Trophoblast cell (in vitro differentiated cells and primary cell): ENCODE data around the gene PHACTR1.

Experiments used
- DNase-seq, 2 donors: peaks; one replicate each; pipeline ENCODE4 v3.0.0-alpha.2; 2016
- H2AFZ ChIP-seq: 2 replicates; pipeline ENCODE4 v1.6.1; 2013; ENCODE audit warnings: low read length, moderate library complexity, mild to moderate bottlenecking; ENCODE audit not compliant: insufficient read depth, poor library complexity
- H2AK5ac ChIP-seq: 2 replicates; pipeline ENCODE4 v1.6.1; 2013; ENCODE audit warnings: mild to moderate bottlenecking, low read length
- H2BK120ac ChIP-seq: 2 replicates; pipeline ENCODE4 v1.6.1; 2013; ENCODE audit warnings: low read length, mild to moderate bottlenecking, moderate library complexity; ENCODE audit not compliant: insufficient read depth, poor library complexity
- H2BK12ac ChIP-seq: 2 replicates; pipeline ENCODE4 v1.6.1; 2013; ENCODE audit warnings: mild to moderate bottlenecking, low read length, moderate library complexity
- H2BK5ac ChIP-seq: 2 replicates; pipeline ENCODE4 v1.6.1; 2013; ENCODE audit warnings: low read length, low read depth, moderate library complexity, mild to moderate bottlenecking; ENCODE audit not compliant: poor library complexity
- H3K14ac ChIP-seq: 2 replicates; pipeline ENCODE4 v1.6.1; 2013; ENCODE audit warnings: mild to moderate bottlenecking, low read length
- H3K18ac ChIP-seq: 2 replicates; pipeline ENCODE4 v1.6.1; 2013; ENCODE audit warnings: mild to moderate bottlenecking, low read length
- H3K23ac ChIP-seq: 2 replicates; pipeline ENCODE4 v1.6.1; 2013; ENCODE audit warnings: low read length
- H3K27ac ChIP-seq: 2 replicates; pipeline ENCODE4 v1.5.1; 2013; ENCODE audit warnings: low read depth, mild to moderate bottlenecking, inconsistent platforms, low read length, moderate library complexity
- H3K27me3 ChIP-seq: 2 replicates; pipeline ENCODE4 v1.6.1; 2013; ENCODE audit warnings: inconsistent platforms, mild to moderate bottlenecking, low read length, moderate library complexity; ENCODE audit not compliant: insufficient read depth
- H3K36me3 ChIP-seq, 2 experiments: 1 replicate in 1 of 2; 2 replicates in 1 of 2; pipeline ENCODE4 v1.6.1; 2013; ENCODE audit warnings: low read length in 2 of 2, mild to moderate bottlenecking in 2 of 2, moderate library complexity in 1 of 2; ENCODE audit not compliant: insufficient read depth in 2 of 2, control insufficient read depth in 1 of 2
- H3K4ac ChIP-seq: 2 replicates; pipeline ENCODE4 v1.6.1; 2013; ENCODE audit warnings: low read depth, mild to moderate bottlenecking, low read length, moderate library complexity
- H3K4me1 ChIP-seq, 2 experiments: 1 replicate in 1 of 2; 2 replicates in 1 of 2; pipeline ENCODE4 v1.6.1; 2013; ENCODE audit warnings: low read length in 2 of 2, mild to moderate bottlenecking in 2 of 2, moderate library complexity in 1 of 2; ENCODE audit not compliant: insufficient read depth in 2 of 2, control insufficient read depth in 1 of 2
- H3K4me2 ChIP-seq: 2 replicates; pipeline ENCODE4 v1.6.1; 2013; ENCODE audit warnings: inconsistent platforms, mild to moderate bottlenecking, low read length, moderate library complexity
- H3K4me3 ChIP-seq: 2 replicates; pipeline ENCODE4 v1.5.1; 2013; ENCODE audit warnings: mild to moderate bottlenecking, low read depth, low read length, inconsistent platforms
- H3K79me1 ChIP-seq: one replicate; pipeline ENCODE4 v1.6.1; 2013; ENCODE audit warnings: low read length
- H3K79me2 ChIP-seq: 2 replicates; pipeline ENCODE4 v1.6.1; 2013; ENCODE audit warnings: low read length, mild to moderate bottlenecking; ENCODE audit not compliant: control insufficient read depth, insufficient read depth, poor library complexity
- H3K9ac ChIP-seq: 2 replicates; pipeline ENCODE4 v1.6.1; 2013; ENCODE audit warnings: mild to moderate bottlenecking, low read length
- H3K9me3 ChIP-seq: 2 replicates; pipeline ENCODE4 v1.6.1; 2013; ENCODE audit warnings: low read depth, mild to moderate bottlenecking, control low read depth, inconsistent platforms, low read length; ENCODE audit not compliant: insufficient read depth
- H4K12ac ChIP-seq: 2 replicates; pipeline ENCODE4 v1.6.1; 2013; ENCODE audit warnings: low read depth, mild to moderate bottlenecking, low read length, moderate library complexity
- H4K8ac ChIP-seq: 2 replicates; pipeline ENCODE4 v1.6.1; 2013; ENCODE audit warnings: low read depth, mild to moderate bottlenecking, low read length, moderate library complexity
- H4K91ac ChIP-seq: one replicate; pipeline ENCODE4 v1.6.1; 2013; ENCODE audit warnings: low read depth, mild to moderate bottlenecking, low read length, moderate library complexity
- WGBS: extraction: QIAGEN DNeasy Blood & Tissue Kit; methylation state at CpG from one replicate; pipeline ENCODE4 v1.1.7; 2013; ENCODE audit warnings: missing lambda C conversion rate; ENCODE audit not compliant: insufficient read length, insufficient coverage; ENCODE audit errors: extremely low coverage; 5-methylcytosine and 5-hydroxymethylcytosine counted together

Gene PHACTR1

DNA sequence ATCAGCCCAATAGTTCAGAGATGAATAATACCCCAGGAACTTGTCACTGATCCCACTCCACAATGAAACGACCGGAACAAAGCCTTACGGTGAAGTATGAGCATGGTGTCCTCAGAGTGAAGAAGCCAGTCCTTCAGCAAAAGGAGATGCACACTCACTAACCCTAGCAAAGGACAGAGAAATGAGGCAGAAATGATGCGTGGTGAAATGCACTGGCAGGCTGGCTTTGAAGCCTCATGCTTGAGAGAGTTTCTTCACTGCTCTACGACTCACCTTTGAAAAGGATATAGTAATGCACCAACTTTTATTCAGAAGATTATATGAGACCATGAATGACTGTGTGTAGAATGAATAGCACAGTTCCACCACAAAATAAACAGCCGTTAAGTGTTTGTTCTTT is 74.8 kb downstream of the PHACTR1 start:
- H3K9me3 ChIP-seq = no peaks in the 10 kb centered on the region
- H3K36me3 ChIP-seq = no peaks in the 10 kb centered on the region
- no peaks in the 10 kb centered on the region for H3K27me3 ChIP-seq
- no peak overlapping the region for H3K18ac ChIP-seq
- H4K12ac ChIP-seq = no peak overlapping the region
- no peak overlapping the region for H3K9ac ChIP-seq
- no peak overlapping the region for H2BK120ac ChIP-seq
- H2BK12ac ChIP-seq = no peak overlapping the region
- H3K27ac ChIP-seq = no peak overlapping the region
- no peak overlapping the region for H3K4ac ChIP-seq
- H4K91ac ChIP-seq = no peak overlapping the region
- H2BK5ac ChIP-seq = no peak overlapping the region
- H3K23ac ChIP-seq = no peak overlapping the region
- no peaks in the 10 kb centered on the region for H3K79me2 ChIP-seq
- WGBS = no CpG with 5 or more reads among the region's 6 CpGs
- DNase-seq = no peak
- no peak overlapping the region for H4K8ac ChIP-seq
- H3K4me1 ChIP-seq = no peaks in the 10 kb centered on the region
- no peaks in the 10 kb centered on the region for H3K79me1 ChIP-seq
- H2AK5ac ChIP-seq = no peak overlapping the region
- no peak overlapping the region for H3K4me2 ChIP-seq
- H3K4me3 ChIP-seq = no peak overlapping the region
- H3K14ac ChIP-seq = no peak overlapping the region
- H2AFZ ChIP-seq = no peak overlapping the region

DNA sequence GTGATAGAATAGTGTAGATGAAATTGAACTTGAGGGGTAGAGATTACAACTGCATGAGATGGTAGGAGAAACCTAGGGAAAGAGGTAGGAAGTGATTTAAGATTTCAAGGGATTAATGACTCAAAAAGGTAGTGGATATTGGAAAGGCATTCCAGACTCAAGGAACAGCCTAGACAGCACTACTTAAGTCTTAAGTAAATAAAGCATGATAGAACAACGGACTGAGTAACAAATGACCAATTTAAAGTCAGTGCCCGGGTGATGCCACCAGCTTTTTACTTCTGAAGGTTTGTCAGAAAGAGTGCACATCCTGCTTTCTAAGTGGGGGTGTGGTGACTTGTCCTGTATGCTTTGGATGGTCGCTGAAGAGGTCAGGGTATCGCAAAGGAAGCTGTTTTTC is 81.8 kb downstream of the PHACTR1 start:
- H2AFZ ChIP-seq = no peak overlapping the region
- H3K18ac ChIP-seq = no peak overlapping the region
- no peak overlapping the region for H3K9ac ChIP-seq
- no peak overlapping the region for H3K4me2 ChIP-seq
- no peak overlapping the region for H3K4me3 ChIP-seq
- no peak overlapping the region for H3K14ac ChIP-seq
- no peak overlapping the region for H4K91ac ChIP-seq
- H3K4ac ChIP-seq = no peak overlapping the region
- H3K4me1 ChIP-seq = no peaks in the 10 kb centered on the region
- no peak overlapping the region for H2BK5ac ChIP-seq
- no peak overlapping the region for H2AK5ac ChIP-seq
- H3K9me3 ChIP-seq = no peaks in the 10 kb centered on the region
- WGBS = no CpG with 5 or more reads among the region's 4 CpGs
- H3K36me3 ChIP-seq = no peaks in the 10 kb centered on the region
- no peak overlapping the region for H4K12ac ChIP-seq
- H3K27ac ChIP-seq = no peak overlapping the region
- no peak overlapping the region for H3K23ac ChIP-seq
- no peak overlapping the region for H2BK12ac ChIP-seq
- no peak overlapping the region for H2BK120ac ChIP-seq
- H4K8ac ChIP-seq = no peak overlapping the region
- H3K79me1 ChIP-seq = no peaks in the 10 kb centered on the region
- no peaks in the 10 kb centered on the region for H3K79me2 ChIP-seq
- H3K27me3 ChIP-seq = no peaks in the 10 kb centered on the region
- DNase-seq = no peak

DNA sequence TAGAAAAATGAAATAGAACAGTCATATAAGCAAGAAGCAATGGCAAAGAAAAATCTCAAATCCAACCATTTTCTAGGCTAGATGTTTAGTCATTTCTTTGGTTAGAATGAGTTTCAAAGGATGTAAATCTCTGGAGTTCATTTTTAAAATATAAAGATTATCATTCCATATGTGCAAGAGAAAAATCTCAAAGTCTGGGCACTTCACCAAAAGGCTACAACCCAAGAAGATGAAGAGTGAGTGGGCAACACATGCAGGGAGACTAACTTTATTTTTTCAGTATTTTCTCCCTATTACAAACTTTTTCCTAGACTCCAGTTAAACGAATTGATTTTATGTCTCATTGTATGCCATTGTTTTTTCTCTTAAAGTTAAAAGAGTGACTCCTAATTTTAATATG is 83.6 kb downstream of the PHACTR1 start:
- no peak overlapping the region for H3K4me2 ChIP-seq
- H3K9me3 ChIP-seq = no peaks in the 10 kb centered on the region
- no peak overlapping the region for H4K12ac ChIP-seq
- no peak overlapping the region for H2BK120ac ChIP-seq
- H2BK5ac ChIP-seq = no peak overlapping the region
- no peaks in the 10 kb centered on the region for H3K4me1 ChIP-seq
- no peak overlapping the region for H4K91ac ChIP-seq
- no peak overlapping the region for H3K4ac ChIP-seq
- H3K36me3 ChIP-seq = no peaks in the 10 kb centered on the region
- no peak overlapping the region for H2BK12ac ChIP-seq
- H3K14ac ChIP-seq = no peak overlapping the region
- no peak overlapping the region for H3K18ac ChIP-seq
- no peak overlapping the region for H4K8ac ChIP-seq
- no CpG with 5 or more reads among the region's 1 CpG for WGBS
- no peaks in the 10 kb centered on the region for H3K79me2 ChIP-seq
- no peaks in the 10 kb centered on the region for H3K27me3 ChIP-seq
- H2AK5ac ChIP-seq = no peak overlapping the region
- DNase-seq = no peak
- no peak overlapping the region for H3K23ac ChIP-seq
- no peak overlapping the region for H3K9ac ChIP-seq
- H3K79me1 ChIP-seq = no peaks in the 10 kb centered on the region
- H3K4me3 ChIP-seq = no peak overlapping the region
- H2AFZ ChIP-seq = no peak overlapping the region
- no peak overlapping the region for H3K27ac ChIP-seq

DNA sequence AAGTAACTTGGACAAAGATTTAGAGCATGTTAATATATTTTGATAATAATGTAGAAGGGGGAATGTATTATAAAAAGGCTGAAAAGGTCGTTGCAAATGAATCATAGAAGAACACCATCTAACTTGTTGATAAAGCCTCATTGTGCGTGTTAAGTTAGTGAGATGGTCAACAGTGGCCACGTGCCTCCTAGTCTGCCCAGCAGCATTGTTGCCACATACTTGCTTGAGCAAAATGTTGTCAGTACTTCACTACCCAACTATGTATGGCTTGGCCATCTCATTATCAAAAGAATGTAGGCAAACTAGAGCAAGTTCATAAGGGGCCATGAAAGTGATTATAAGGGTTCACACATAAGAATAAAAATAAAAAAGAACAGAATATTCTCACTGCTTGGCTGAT is 84.6 kb downstream of the PHACTR1 start:
- H3K79me1 ChIP-seq = no peaks in the 10 kb centered on the region
- no peaks in the 10 kb centered on the region for H3K79me2 ChIP-seq
- no peak overlapping the region for H4K91ac ChIP-seq
- H2AFZ ChIP-seq = no peak overlapping the region
- DNase-seq = peak; percentile 91 to 92
- no peak overlapping the region for H3K14ac ChIP-seq
- no peak overlapping the region for H2AK5ac ChIP-seq
- no peak overlapping the region for H4K8ac ChIP-seq
- no peaks in the 10 kb centered on the region for H3K4me1 ChIP-seq
- H3K4me3 ChIP-seq = no peak overlapping the region
- no peaks in the 10 kb centered on the region for H3K36me3 ChIP-seq
- no peak overlapping the region for H3K4ac ChIP-seq
- H2BK120ac ChIP-seq = no peak overlapping the region
- H3K27me3 ChIP-seq = no peaks in the 10 kb centered on the region
- WGBS = 100% methylated on average over 1 of the region's 3 CpGs
- no peak overlapping the region for H2BK12ac ChIP-seq
- no peak overlapping the region for H3K9ac ChIP-seq
- no peaks in the 10 kb centered on the region for H3K9me3 ChIP-seq
- H3K4me2 ChIP-seq = no peak overlapping the region
- no peak overlapping the region for H4K12ac ChIP-seq
- H3K23ac ChIP-seq = no peak overlapping the region
- no peak overlapping the region for H3K18ac ChIP-seq
- no peak overlapping the region for H3K27ac ChIP-seq
- no peak overlapping the region for H2BK5ac ChIP-seq
